ENCODE data around the gene CDH4.

The CDH4 gene

DNA sequence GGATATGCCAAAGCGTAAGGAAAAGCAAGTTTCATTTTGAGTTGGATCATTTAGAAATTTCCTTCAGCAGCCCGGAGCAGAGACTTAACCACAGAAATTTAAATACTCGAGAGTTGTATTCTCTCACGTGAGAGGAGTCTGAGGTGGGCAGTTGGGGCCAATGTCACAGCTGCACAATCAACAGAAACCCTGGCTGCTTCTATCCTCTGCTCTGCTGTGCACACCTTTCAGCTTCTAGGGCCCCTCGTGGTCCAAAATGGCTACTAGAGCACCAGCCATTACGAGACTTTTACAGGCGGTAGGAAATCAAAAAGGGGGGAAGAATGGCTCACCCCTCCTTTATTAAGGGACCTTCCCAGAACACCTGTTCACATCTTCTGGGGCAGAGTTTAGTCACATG lies 659.8 kb downstream of the CDH4 start:
- DNase-seq, result no peak

DNA sequence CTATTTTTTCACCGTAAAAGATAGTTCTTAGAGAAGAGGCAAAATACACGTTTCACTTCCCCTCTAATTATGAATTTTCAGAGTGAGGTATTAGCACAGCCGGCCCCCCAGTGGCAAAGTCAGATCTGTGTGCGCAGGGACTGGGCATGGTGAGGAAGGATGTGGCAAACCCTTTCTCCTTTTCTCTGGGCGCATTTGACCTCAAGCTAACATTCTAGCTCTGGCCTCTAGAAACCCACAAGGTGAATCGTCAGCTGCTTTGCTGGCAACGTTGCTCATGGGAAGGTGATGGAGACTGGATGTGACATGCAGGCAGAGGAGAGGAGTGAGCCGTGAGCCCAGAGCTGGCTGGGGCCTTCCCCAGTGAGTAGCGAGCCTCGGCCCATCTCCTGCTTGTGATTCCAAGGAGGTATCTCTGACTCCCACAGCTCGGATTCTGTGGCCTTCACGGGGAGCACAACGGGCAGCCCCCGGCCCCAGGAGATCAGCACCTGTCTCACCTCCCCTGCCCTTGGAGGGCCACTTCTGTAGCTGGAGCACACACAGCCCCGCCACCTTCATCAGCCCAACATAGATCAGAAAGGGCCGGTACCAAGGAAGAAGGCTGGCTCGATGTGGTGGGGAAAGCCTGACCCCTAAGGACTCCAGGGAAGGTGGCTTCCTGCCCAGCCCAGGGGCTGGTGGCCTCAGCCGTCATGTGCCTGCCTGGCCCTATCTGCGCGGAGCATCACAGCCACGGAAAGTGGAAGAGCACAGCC lies 660.8 kb downstream of the CDH4 start:
- DNase-seq, result no peak

DNA sequence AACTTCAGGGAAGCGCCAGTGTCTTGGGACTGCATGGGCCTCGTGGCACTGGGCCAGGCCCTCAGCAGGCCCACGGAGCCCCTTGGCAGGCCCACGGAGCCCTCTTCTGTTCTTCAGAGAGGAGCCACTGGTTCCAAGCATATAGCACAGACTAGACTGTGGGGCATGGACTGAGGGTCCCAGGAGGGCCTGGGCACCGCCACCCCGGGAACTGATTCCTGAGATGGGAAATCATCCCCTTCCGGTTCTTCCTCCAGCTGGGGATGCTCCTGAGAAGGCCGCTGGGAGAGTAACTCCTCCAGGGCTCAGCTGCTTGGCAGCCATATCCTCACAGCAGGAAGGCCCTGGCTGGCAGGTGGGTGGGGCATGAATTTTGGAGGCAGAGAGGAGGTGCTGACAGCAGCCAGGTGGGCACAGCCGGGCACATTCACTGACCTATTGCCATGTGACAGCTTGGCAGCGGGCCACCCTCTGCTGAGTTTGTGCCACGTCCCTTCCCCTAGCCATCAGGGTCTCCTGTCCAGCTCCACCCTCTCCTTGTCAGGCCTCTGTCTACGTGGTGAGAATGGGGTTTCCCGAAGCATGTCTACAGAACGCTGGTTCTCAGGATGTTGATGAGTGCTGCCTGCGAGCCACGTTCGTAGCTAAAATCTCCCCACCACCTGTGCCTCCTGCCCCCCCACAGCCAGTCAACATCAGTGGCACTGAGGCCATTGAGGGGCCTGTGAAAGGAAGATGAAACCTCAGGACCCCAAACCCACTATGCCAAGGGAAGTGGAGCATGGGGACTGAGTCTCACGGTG lies 661.6 kb downstream of the CDH4 start:
- no peak for DNase-seq

DNA sequence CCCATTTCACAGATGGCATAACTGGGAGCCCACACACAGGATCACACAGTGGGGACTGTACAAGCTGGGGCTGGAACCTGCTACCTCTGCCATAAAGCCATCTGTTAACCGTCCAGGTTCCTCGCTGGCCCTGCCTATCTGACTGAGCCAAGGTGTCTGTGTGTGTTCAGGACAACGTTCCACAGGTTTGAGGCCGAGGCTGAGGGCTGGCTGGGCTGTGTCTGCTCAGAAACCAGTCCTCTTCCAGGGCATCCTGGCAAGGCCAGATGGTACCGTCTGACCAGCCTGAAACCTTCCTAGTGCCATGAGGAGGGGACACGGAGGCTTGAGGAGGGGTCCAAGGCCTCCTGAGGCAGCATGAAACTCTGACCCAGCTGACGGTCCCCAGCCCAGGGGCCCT lies 663.0 kb downstream of the CDH4 start:
- no peak for DNase-seq

DNA sequence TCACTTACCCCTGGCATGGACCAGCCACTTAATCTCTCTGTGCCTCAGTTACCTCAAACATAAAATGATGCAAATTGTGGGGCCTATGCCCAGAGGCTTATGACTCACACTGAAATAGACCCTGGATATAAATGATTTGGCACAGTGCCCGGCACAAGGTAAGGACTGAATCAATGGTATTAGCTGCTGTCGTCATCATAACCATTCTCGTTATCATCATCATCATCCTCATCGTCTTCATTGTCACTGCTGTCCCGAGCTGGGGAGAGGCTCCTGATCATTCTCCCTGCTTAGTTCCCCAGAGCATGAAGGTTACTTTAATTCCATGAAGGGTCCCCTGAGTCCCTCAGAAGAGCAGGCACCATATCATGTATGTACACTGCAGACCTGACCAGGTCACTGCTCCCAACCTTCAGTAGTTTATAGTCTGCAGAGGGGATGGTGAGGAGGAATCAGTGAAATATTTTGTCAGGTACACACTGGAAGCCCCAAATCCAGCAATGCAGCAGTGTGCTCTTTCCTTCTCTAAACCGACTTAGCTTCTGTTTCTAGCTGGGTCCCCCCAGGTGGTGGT lies 664.3 kb downstream of the CDH4 start:
- no peak for DNase-seq

DNA sequence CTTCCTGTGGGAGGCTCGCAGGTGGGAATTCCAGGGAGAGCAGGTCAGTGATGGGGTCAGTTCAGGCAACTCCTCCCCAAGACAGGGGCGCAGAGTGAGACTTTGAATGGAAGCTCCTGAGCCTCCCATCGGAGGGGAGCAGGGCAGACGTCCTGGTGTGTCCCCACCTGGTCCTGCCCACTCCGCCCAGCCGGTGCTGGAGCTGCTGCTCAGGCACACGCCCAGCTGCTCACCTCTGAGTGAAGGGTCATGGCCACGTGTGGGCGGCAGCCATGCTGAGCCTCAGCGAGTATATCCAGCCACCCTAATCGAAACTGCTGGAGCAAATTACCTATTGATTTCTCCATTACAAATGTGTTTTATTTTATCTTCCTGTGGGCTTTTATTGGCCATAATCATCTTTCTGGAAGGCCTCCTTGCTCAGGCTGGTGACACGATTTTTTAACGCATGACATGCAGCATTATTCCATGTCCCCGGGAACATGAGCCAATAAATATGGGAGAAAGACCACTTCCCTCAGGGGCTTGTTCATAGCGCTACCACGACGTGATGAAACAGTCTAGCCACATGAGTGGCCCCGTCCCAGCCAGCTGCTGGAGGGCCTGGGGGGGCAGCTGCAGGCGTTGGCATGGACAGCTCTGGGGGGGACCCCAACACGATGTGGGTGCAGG lies 665.5 kb downstream of the CDH4 start:
- no peak for DNase-seq

DNA sequence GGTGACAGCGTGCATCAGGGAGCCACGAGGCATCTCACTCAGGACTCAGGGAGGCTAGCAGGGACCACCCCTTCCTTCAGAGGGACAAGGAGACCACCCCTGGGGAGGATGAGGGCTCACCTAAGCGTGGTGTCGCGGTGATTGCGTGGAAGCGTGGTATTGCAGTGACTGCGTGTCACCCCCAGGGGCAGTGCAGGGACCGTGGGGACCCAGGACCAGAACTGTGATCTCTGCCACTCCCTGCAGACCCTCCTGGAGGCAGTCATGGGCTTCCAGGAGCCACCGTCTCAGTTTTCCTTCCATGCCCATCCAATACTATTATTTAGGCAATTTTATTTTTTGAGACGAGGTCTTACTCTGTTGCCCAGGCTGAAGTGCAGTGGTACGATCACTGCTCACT lies 666.5 kb downstream of the CDH4 start:
- no peak for DNase-seq

DNA sequence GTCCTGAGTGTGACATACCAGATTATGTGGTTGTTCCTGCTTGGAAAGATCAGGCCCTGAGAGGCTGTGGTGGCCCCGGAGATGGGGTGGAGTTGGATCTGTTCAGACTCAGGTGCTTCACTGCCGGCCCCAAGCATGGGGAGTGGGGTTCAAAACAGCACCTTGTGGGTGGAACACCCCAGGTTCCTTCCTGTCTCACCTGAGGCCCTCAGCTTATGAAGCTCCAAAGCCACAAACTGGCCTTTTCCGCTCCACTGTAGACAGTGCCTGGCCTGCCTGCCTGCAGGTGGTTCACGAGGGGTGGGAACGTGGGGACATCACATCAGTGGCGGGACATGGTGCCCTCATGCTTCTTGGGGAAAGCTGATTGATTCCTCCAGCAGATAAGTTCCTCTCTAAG lies 667.2 kb downstream of the CDH4 start:
- no peak for DNase-seq

DNA sequence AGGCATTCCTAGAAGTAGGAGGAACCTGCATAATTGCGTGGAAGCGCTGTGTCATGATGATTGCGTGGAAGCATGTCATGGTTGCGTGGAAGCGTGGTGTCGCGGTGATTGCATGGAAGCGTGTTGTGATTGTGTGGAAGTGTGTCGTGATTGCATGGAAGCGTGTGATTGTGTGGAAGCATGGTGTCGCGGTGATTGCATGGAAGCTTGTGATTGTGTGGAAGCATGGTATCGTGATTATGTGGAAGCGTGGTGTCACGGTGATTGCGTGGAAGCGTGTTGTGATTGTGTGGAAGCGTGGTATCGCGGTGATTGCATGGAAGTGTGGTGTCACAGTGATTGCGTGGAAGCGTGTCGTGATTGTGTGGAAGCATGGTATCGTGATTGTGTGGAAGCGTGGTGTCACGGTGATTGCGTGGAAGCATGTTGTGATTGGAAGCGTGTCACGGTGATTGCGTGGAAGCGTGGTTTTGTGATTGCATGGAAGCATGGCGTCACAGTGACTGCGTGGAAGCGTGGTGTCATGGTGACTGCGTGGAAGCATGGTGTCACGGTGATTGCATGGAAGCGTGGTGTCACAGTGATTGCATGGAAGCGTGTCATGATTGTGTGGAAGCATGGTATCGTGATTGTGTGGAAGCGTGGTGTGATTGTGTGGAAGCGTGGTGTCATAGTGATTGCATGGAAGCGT lies 667.8 kb downstream of the CDH4 start:
- no peak for DNase-seq

DNA sequence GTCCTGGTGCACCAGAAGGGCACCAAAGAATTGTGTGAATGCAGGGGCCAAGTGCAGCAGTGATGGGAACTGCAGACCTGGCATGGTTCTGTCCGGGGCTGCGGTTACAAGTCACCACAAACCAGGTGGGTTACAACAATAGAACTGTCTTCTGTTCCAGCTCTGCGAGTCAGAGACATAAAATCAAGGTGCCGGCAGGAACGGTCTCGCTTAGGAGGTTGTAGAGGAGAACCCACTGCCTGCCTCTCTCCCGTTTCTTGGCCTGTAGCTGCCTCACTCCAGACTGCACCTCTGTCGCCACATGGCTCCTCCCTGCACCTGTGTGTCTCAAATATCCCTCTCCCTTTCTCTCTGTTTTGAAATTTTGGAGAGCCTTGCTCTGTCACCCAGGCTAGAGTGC lies 670.4 kb downstream of the CDH4 start:
- DNase-seq, result no peak

DNA sequence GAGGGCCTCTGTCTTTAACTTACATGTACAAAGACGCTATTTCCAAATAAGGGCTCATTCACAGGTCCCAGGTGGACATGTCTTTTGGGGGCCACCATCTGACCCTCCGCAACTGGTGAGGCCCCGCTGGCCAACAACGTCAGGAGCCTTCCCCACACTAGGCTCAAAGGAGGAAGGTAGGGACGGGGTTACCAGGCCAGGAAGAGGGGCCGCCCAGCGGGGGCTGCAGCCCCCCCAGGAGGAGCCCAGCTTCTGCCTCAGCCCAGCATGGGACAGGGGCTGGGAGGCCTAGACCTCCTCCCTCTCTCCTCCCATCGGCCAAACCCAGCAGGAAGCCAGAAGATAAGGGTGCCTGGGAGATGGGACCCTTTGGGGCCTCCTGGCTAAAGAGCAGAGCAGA lies 670.9 kb downstream of the CDH4 start:
- DNase-seq, result no peak

DNA sequence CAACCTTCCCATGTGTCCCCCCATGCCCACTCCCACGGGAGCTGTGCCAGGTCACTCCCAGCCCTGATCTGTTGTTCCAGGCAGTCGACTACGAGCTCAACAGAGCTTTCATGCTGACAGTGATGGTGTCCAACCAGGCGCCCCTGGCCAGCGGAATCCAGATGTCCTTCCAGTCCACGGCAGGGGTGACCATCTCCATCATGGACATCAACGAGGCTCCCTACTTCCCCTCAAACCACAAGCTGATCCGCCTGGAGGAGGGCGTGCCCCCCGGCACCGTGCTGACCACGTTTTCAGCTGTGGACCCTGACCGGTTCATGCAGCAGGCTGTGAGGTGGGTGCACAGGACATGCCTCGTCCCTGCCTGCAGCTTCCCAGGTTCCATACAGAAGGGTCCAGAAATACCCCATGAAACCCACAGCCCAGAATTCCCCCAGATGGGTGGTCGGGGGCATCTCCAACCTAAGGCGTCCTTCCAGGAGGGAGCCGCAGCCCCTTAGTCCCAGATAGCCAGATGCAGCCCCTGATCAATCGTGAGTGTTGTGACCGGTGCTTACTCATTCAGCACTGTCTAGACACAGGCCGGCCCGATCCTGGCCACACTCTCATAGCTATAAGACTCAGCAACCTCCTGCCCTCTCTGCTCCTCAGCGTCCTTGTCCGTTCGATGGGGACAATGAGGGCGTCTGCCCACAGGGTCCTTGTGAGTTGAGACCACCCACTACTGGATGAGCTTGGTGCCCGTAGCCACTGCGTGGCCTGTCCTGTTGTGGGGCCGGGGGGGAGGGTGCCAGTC lies 671.5 kb downstream of the CDH4 start:
- DNase-seq, result no peak

DNA sequence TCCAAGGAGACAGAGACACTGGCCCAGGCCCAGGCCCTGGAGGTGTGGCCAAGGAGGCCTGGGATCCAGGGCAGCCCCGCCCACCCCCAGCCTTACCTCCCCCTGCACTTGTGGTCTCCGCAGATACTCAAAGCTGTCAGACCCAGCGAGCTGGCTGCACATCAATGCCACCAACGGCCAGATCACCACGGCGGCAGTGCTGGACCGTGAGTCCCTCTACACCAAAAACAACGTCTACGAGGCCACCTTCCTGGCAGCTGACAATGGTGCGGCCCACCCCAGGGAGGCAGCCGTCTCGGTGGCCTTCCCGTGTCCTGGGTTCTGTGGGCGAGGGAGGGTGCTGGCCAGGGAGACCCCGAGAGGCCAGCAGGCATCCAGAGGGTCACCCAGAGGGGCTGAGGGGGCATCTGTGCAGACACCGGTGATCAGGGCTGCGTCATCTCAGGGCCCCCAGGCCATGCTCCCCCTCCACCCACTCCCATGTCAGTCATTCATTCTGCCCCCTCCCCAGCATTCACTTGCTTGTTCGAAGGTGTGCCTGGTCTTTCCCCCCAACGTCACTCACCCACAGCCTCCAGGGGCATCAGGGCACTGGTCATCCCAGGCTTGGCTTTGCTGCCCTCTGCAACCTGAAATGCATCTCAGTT lies 672.3 kb downstream of the CDH4 start:
- no peak for DNase-seq

DNA sequence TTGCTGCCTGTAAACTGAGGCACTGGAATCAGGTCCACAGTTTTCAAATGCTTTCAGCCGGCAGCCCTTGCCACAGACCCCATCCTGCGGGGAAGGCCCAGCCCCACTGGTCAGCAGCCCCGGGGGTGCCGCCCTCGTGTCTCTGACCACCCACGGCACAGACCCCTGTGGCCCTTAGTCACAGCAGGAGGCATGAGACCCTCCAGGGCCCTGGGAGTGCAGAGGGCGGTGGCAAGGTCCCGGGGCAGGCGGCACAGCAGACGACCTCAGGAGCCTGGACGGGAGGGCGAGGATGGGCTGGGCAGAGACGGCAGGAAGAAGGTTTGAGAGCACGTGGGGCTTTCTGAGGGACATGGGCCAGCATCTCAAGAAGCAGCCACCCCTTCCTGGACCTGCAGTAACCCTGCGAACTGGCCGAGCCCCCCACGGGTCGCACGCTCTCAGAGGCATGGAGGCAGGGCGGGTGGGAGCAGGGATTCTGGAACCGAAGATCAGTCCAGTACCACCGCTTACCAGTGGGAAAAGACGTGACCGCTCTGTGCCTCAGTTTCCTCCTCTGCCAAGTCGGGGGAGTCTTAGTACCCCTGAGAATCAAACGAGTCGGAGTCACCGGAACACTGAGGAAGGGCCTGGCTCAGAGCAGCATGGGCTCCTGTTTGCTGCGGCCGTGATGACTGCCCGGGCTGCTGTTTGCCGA lies 672.9 kb downstream of the CDH4 start:
- DNase-seq, result no peak

DNA sequence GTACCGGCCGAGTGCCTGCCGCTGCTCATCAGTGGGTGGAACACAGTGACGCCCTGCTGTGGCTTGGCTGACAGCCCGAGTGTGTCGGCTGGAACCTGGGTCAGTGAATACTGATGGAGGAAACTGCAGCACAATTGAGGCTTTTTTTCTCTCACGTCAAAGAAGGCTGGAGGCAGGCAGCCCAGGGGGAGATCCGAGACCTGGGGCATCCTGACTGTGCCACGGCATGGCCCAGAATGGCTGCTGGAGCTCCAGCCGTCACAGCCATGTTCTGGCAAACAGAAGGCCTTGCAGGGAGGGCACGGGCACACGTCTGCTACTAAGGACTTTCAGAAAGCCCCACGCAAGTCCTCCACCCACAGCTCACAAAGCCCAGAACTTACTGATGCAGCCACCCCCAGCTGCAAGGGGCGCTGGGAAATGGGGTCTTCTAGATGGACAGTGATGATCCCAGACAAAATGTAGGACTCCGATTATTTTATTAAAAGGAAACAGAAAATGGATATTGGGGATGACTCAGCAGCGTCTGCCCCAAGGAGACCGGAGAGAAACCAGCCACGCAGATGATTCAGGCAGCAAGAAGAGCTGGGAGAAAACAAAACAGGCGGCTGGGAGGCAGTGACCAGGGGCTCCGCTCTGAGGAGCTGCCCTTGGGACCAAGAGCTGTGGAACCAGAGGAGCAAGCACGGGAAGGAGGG lies 673.6 kb downstream of the CDH4 start:
- no peak for DNase-seq

DNA sequence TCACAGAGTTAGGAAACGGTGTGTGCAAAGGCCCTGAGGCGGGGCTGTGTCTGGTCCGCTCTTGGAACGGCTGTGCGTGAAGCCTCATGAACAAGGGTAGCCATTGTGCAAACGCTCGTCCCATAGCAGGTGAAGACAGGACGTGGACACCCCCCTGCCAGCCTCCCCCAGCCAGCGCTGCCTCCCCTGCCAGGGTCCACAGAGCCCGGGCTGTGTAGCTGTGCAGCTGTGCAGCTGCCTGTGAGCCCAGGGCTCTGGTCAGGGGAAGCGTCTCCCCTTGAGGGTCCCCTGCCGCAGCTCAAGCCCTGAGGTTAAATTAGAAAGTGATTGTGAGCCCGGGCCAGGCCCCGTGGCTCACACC lies 674.2 kb downstream of the CDH4 start:
- no peak for DNase-seq

DNA sequence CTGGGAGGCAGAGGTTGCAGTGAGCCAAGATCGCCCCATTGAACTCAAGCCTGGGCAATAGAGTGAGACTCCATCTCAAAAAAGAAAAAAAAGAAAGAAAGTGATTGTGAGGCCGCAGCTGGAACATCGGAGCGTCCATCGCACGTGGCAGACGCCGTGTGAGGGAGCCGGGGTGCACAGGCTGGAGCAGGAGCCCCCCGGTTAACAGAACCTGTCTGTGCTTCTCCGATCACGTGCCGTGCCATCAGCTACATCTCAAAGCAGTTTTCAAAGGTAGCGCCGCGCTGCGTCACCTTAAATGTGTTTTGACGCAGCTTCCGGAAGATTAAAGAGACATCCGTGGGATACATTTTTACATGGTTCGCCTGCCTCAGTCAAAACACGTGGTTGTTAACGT lies 674.7 kb downstream of the CDH4 start:
- no peak for DNase-seq

DNA sequence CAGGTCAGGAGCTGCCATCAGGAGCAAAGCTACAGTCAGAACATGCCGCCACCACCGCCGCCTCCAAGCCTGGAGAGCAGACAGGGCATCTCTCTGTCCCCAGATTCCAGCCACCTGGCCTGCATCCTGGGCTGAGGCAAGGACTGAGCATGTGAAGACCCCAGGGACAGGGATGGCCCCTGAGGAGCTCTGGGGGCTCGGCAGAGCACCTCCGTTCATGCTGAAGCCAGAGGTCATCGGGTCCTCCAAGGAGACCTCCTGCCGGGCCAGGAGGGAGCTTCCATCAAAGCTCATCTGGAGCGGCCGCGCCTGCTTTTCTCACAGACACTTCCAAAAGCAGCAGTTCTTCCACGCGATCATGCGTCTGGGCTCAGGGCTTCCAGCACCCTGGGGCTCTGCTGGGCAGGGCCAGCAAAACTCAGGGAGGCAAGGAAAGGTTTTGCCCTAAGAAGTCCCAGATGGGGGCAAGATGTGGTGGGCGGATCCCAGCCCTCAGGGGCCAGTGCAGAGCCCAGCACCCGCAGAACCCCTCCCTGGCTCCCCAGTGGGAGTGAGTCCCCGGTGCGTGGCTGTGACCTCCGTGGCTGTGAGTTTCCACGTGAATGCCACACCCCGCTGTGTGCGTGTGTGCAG lies 675.2 kb downstream of the CDH4 start:
- DNase-seq, result no peak

DNA sequence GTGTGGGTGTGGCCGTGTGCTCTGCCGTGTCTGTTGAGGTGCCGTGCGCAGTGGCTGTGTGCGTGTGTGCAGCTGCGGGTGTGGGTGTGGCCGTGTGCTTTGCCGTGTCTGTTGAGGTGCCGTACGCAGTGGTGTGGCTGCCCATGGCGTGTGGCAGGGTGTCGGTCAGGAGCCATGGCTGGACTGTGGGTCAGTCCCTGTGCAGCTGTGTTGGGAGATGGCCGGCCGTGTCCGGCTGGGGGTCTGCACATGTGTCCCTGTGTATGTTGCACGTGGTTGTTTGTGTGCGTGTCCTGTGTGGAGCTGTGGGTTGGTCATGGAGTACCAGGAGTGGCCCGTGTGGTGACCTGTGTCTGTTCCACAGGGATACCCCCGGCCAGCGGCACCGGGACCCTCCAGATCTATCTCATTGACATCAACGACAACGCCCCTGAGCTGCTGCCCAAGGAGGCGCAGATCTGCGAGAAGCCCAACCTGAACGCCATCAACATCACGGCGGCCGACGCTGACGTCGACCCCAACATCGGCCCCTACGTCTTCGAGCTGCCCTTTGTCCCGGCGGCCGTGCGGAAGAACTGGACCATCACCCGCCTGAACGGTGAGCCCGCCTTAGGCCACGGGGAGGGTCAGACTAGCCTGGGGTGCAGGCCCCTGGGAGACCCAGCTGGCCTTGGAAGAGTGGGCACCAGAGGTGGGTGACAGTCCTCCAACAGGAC lies 675.9 kb downstream of the CDH4 start:
- DNase-seq, result no peak

Measured in islet precursor cell (in vitro differentiated cells).